Astrocyte of the cerebellum (primary cell): ENCODE results near the gene ARHGAP42.

Experiments
- DNase-seq: peaks from one replicate; pipeline ENCODE4 v3.0.0-alpha.2; 2011; ENCODE audit warnings: low read depth
- H3K4me3 ChIP-seq: 2 replicates; pipeline ENCODE4 v1.5.1; 2011; ENCODE audit warnings: mild to moderate bottlenecking, low read depth, low read length, moderate library complexity
- CTCF ChIP-seq: IDR thresholded peaks from 2 replicates; pipeline ENCODE4 v1.5.1; 2012; ENCODE audit warnings: low read length, low read depth, moderate library complexity, mild to moderate bottlenecking; ENCODE audit errors: missing control alignments
- in situ Hi-C: cut with HindIII; loops from 2 replicates; pipeline ENCODE4 v1.10.0; 2017; ENCODE audit warnings: low sequenced_read_pairs

Gene ARHGAP42

GRCh38 chr11:100816823-100817222, 129.7 kb downstream of the ARHGAP42 start:
- H3K4me3 ChIP-seq = no peak overlapping the region
- in situ Hi-C loops = no loop called here
- TF ChIP-seq CTCF = no peak
- no peak for DNase-seq

GRCh38 chr11:100817620-100818019, 130.5 kb downstream of the ARHGAP42 start:
- TF ChIP-seq CTCF = no peak
- no peak for DNase-seq
- in situ Hi-C loops = no loop called here

GRCh38 chr11:100820621-100821020, 133.5 kb downstream of the ARHGAP42 start:
- in situ Hi-C loops = no loop called here
- TF ChIP-seq CTCF = no peak
- no peak overlapping the region for H3K4me3 ChIP-seq
- no peak for DNase-seq

More at GRCh38 chr11:100817620-100818019, 130.5 kb downstream of the ARHGAP42 start:
- no peak overlapping the region for H3K4me3 ChIP-seq

- in situ Hi-C loops = no loop called here
- TF ChIP-seq CTCF = no peak
- DNase-seq = no peak
- no peak overlapping the region for H3K4me3 ChIP-seq
Observed at GRCh38 chr11:100821198-100821597, 134.1 kb downstream of the ARHGAP42 start.

GRCh38 chr11:100823360-100823759, 136.3 kb downstream of the ARHGAP42 start:
- no peak for TF ChIP-seq CTCF
- in situ Hi-C loops = no loop called here
- peak; percentile 26 for DNase-seq
- H3K4me3 ChIP-seq = no peak overlapping the region

- in situ Hi-C loops = no loop called here
- TF ChIP-seq CTCF = no peak
- H3K4me3 ChIP-seq = no peak overlapping the region
- DNase-seq = peak; percentile 11
Observed at GRCh38 chr11:100824041-100824809, 137.1 kb downstream of the ARHGAP42 start.
